OCI-M2 (cell line): Measurements from ENCODE around the gene SPAG8.

ENCODE experiments used
- DNase-seq: peaks from one replicate; lab custom pipeline; 2025; ENCODE audit not compliant: unreplicated experiment; lab: John Stamatoyannopoulos, UW

The SPAG8 gene, protein sequence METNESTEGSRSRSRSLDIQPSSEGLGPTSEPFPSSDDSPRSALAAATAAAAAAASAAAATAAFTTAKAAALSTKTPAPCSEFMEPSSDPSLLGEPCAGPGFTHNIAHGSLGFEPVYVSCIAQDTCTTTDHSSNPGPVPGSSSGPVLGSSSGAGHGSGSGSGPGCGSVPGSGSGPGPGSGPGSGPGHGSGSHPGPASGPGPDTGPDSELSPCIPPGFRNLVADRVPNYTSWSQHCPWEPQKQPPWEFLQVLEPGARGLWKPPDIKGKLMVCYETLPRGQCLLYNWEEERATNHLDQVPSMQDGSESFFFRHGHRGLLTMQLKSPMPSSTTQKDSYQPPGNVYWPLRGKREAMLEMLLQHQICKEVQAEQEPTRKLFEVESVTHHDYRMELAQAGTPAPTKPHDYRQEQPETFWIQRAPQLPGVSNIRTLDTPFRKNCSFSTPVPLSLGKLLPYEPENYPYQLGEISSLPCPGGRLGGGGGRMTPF

DNA sequence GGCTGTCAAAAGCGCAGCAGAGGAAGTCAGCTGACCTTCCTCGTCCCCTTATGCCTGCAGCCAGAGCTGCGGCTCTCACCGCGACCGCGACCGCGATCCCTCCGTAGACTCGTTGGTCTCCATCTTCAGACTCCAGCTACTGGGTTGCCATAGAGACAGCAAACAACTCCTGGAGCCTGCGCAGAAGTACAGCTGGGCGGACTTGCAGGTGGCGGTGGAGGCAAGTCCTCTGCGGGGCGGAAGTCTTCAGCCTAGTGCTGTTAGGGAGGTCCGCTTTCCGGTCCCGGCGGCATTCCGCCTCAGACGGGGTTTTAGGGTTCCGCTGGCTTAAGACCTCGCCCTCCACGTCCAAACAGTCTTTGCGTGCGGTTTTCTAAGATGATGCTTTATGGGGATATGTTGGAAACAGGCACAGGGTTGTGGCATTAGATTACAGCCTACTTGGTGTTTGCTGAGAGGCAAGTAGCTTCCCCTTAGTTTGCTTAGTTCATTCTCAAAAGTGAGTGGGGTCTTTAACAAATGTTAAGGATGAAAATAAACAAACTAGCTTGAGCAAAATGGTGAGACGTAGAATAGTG lies at the start of gene SPAG8:
TSS of gene SPAG8 (minus strand) at position 238 of the 578 bp plus-strand sequence. CDS start at position 123, 115 bp downstream.
- DNase-seq: no peak

DNA sequence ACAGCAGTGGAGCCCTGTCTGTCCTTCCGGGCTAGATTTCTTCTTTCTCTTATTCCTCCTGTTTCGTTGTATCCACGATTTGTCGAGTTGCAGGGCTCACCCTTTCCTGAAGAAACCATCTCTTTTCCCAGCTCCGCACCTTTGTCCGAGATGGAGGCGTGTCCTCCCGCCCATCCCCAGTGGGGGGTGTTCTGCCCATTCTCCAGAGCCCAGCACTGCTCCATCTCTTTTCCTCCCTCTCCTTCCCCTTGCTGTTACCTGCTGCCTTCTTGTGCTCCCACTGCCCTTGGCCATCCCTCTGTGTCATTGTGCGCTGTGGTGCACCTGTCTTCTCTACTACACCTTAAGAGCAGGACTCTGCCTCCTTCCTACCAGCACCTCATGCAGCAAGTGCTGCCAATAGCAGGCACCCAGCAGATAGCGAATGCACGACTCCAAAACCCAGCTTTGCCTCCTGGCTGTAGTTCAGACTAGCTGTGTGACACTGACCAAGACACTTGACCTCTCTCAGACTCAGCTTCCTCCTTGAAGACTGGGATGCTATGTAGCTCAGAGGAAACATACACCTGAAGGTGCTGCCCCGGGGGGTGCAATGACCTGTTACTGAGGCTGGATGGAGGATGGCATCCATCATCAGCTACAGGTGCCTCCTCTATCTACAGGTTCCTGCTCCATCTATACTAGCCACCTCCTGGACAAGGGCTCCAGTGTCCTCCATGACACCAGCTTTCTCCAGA lies 49.3 kb upstream of the SPAG8 start:
- DNase-seq: no peak

DNA sequence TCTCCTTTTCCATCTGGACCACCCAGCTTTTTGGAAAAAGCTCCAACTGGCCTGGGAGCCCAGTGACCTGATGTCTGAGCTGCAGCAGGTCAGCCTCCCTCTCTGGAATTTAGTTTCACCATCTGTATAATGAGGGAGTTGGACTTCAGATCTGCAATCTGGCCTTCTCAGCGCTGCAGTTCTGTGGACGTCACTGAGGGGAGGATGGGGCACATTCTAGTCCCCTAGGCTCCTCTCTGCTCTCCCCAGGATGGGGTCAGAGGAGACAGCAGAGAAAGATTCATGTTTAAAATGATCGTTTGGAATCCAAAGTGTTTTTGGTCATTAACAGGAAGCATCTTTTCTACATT lies 47.9 kb upstream of the SPAG8 start:
- no peak for DNase-seq

DNA sequence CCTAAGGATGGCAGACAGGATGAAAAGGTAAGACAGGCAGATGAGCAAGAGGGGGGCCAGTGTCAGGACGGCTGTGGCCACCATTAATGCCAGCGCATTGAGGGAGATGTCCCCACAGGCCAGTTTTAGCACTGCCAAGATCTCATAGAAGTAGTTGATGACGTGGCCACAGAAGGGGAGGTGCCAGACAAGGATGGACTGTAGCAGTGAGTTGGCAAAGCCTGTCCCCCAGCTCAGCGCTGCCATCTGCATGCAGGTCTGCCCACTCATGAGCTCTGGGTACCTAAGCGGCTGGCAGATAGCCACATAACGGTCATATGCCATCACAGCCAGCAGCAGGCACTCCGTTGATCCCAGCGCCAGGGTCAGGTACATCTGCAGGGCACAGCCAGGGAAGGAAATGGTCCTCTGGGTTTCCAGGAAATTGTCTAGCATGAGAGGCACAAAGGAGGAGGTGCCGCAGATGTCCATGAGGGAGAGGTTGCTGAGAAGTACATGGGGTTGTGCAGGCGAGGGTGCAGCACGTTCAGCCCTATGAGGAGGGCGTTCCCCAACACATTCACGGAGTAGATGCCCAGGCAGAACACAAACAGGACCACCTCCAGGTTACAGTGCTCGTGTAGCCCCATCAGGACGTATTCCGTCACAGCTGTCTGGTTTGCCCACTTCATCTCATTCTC lies 47.4 kb upstream of the SPAG8 start:
- no peak for DNase-seq

DNA sequence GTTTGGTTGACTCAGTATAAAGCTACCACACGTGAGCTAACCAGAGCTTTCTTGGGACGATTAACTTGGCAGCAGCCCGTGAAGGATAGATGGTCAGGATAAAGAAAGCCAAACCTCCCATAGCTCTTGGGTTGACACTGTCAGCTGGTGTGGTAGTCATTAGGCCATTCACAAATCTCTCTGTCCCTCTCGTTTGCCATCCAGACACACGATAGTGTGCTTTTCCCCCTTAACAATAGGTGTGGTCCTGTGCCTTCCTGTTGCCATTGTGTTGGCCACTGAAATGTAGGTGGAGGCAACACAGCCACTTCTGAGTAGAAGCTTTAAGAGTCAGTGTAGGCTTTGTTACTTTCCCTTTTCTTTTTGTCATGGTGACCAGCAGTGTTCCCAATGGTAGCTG lies 46.4 kb upstream of the SPAG8 start:
- DNase-seq: no peak

DNA sequence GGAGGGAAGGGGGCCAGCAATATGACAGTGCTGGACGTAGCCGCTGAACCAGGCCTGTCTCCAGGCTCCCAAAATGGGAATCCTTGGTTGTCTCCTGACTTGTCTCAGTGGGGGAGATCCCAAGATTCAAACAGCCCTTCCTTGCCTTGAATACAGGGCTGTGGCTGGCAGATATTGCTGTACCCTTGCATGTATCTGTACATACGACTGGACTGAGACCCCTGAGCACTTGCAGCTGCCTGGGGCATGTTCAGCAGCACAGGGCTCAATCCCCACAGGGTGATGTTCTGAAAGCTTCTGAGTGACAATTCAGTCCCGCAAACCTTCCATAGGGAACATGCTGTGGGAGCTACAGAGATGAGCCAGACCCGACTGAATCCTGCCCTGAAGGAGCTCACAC lies 44.8 kb upstream of the SPAG8 start:
- DNase-seq: no peak

DNA sequence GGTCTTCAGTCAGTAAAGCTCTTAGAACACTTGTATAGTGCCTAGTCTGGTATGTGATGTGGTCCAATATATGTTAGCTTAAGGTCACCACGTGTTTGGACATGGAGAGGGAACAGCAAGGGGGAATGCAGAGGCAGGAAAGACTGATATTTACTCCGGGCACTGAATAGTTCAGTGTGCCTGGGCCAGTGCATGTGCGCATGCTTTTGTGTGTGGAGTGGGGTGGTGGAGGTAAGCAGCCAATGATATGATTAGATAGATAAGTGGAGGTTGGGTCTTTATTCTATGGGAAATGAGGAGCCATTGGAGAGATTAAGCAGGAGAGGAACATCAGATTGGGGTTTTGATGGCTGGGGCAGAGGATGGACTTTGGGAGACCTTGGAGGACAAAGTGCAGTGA lies 44.1 kb upstream of the SPAG8 start:
- no peak for DNase-seq

DNA sequence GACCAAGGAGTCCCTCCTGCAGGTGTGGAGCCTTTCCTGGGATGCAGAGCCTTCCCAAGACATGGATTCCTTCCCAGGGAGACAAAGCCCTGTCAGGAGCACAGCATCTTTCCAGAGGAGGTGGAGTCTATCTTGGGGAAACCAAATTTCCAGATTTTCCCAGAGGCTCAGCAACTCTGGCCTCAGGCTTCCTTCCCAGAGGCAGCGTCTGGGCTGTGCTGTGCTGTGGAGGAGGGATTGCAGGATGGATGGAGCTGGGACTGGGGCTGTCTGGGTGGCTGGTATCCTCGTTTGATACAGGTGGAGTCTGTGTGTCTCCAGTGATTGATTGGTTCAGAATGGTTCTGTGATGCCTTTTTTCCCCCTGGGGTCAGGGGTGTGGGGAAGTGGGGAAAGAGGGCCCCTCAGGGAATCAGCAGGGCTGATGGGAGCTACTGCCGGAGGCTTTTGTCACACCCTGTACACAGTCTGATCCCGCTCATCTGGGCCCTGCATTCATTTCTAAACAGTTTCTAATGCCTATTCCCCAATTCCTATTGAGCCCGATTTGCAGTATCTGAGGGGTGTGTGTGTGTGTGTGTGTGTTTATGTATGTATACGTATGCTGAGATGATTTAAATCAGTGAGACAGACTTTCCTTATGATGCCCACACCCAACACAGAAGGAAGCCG lies 42.2 kb upstream of the SPAG8 start:
- DNase-seq: no peak

DNA sequence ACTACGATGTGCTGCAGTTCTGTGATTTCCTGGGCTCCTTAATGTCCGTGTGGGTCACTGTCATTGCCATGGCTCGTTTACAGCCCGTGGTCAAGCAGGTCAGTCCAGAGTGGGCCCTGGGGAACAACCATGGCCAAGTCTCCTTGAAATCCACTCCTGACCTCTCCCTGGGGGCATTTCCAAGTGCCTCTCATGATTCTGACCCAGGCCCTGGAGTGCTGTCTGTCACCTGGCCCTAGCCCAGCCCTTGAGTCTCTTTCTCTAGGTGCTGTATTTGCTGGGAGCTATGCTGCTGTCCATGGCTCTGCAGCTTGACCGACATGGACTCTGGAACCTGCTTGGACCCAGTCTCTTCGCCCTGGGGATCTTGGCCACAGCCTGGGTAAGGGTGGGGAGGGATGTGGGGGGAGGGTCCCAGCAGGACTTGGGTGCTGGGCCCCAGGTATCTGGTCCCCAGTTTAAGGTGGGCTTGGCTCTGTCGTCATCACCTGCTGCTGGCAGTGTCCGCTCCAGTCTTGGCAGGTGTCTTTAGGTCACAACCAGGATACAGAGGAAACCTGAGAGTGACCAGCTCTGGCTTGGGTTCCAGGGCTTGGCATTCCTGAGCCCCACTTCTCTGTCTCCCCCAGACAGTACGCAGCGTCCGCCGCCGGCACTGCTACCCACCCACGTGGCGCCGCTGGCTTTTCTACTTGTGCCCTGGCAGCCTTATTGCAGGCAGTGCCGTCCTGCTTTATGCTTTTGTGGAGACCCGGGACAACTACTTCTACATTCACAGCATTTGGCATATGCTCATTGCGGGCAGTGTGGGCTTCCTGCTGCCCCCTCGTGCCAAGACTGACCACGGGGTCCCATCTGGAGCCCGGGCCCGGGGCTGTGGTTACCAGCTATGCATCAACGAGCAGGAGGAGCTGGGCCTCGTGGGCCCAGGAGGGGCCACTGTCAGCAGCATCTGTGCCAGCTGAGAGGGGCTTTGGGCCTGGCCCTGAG lies 41.1 kb upstream of the SPAG8 start:
- no peak for DNase-seq

DNA sequence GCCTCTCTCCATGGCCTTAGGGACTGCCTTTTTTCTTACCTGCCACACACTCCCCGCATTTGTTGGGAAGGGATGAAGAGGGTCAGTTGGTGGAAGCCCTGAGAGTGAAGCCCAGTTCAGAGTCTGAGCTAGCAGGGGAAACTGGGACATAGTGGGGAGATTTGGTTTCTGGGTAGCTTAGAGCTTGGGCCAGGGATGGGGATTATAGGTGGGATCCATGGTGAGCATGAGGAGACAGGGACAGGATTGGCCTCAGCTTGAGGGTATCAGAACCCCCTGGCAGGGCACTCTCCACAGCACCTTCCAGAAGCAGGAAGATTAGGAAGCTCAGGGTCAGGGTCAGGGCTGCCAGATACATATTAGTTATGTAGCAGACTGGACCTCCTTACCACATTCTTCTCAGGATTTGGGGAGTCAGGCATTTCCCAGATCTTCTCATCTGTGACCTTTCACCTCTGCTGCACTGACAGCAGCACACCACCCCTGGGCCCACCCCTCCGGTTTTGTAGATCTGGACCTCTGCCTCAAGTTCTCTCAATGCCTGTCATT lies 40.3 kb upstream of the SPAG8 start:
- no peak for DNase-seq

DNA sequence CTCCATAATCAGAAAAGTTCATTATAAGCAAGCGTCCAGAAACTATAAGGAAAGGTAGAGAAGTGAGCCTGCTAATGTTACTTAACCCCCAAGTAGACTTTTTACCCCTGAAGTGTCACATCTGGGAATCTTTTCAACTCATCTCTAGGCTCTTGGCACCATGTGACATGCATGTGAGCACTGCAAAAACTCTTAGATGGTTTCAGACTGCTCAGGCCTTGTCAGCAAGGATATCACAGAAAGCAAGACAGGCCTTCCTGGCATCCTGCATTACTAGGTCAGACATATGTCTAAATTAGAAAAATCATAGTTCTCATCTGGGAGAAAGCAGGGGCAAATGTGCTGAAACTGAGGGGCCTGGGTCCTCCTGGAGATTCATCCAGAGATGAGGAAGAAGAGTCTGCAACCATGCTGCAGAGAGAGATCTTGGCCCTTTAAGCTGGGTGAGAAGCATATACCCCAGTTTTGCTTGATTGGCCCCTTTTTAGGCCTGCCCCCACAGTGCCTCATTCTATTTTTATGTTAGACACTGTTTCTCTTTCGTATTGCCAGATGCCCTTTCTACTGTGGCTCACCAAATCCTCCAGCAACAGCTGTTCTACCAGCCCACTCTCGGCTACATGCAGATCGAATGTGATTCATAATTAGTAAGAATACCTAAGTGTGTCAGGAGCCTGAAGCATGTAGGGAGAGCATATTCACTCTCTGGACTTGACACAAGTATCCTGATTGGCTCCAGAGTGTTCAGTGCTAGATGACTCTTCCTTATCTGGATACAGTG lies 35.9 kb upstream of the SPAG8 start:
- DNase-seq: no peak

DNA sequence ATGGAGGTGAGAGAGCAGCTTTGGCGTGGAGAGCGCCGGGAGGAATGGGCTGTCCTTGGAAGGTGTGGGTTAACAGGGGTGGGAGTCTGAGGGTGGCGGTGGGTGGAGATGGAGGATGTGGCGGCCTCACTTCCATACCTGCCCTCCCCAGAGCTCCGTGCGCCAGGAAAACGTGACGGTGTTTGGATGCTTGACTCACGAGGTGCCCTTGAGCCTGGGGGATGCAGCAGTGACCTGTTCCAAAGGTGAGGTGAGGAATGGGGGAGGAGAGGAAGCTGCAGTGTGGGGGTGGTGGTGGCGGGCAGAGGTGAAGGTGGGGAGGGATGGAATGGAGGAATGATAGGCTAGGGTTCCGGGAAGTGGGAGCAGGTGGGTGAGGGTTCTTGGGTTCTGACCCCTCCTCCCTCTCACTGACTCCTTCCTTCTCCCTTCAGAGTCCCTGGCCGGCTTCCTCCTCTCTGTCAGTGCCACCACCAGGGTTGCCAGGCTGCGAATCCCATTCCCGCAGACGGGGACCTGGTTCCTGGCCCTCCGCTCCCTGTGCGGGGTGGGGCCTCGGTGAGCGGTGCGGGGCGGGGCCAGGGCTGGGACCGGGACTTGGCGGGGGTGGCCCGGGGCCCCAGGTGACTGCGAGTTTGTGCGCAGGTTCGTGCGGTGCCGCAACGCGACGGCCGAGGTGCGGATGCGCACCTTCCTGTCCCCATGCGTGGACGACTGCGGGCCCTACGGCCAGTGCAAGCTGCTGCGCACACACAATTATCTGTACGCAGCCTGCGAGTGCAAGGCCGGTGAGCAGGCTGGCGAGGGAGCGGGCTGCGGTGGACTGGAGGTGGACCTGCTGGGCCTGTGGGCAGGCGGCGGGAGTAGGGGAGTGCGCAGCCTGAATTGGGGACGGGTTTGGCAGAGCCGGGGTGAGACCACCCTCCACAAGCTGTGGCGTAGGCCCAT lies 34.0 kb upstream of the SPAG8 start:
- DNase-seq: no peak

DNA sequence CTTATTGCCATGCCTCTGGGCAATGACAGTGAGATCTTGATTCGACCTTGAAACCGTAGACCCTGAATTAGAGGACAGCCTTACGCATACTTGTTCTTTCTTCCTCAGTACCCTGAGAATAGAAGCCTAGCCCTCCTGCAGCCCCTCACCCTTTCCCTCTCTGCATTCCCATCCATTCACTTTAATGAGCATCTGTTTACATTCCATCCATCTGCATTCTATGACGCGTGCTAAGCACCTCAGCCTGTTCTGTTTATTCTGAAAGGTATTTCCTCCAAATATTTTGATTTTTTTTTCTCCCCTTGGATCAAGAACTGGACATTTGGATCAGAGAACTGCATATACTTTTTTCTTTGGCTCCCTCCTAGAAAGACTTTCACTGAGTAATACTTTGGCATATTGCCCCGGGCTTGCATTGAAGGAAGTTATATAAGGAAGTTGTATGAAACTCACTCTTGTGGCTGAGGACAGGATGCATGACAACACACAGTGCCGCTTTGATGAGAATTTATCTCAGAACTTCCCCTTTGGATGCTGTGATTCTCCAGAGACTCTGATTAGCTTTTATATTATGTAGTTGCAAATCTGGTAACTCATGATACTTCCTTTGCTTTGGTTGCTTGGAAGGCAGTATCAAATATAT lies 32.7 kb upstream of the SPAG8 start:
- DNase-seq: no peak

DNA sequence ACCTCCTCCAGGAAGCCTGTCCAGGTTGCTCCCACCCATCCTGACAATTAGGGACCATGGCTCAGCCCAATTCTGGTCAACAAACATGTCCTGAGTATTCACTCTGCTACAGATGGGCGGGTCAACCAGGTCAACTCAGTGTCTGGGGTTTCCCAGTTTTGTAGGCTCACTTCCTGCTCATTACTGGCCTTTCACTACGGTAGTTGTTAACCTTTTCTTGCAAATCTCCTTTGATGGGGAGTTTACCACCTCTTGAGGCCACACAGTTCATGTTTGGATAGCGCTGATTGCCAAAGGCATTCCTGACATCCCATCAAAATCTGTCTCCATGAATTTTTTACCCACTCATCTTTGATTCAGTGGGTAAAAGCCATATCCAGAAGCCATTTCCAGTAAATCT lies 30.7 kb upstream of the SPAG8 start:
- DNase-seq: no peak

DNA sequence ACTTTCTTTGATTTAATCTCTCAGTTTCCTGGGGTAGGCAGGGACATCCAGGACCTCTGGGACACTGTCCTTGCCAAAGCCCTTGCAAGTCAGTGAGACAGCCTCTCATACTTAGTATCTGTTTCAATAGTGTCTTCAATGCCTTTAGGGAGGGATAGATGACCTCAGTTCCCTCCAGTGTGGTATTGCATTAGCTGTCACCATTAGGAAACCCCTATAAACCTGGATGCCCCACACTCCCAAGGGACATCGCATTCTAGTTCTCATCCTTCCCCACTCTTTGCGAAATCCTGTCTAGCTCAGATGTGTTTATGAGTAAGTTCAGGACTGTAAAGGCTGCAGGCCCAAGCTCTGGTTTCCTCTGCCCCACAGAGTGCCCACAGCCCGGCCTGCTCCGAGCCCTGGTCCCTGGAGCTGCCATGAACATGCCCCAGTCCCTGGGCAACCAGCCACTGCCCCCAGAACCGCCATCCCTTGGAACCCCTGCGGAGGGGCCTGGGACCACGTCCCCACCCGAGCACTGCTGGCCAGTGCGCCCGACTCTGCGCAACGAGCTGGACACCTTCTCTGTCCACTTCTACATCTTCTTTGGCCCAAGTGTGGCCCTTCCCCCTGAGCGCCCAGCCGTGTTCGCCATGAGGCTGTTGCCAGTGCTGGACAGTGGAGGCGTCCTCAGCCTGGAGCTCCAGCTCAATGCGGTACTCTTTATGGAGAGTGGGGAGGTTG lies 30.1 kb upstream of the SPAG8 start:
- no peak for DNase-seq

DNA sequence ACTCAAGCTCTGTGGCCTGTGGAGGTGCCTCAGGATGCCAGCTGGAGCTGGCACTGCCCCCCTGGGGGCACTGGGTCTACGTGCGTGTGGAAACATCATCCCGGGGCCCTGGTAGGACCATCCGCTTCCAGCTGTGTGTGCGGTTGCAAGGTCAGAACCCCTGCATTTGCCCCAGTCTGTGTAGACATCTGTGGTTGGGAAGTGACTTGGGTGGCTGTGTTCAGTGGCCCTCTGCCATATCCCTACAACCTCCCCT lies 29.5 kb upstream of the SPAG8 start:
- DNase-seq: no peak
